BJ (cell line): ENCODE data around the gene KRT4. TPM values are rescaled to one million over a fixed set of nuclear protein-coding genes. Genes with fewer than 3 reads are reported as not detected.
"Not testable (repeated sequence)": the region's sequence is repeated elsewhere in the genome, so short reads cannot be mapped to it uniquely, and the experiment has no call there.

Source experiments
- CTCF ChIA-PET: fragments of 350-600 bp; formaldehyde crosslinking; extraction: SDS; loops from one replicate; lab custom pipeline; 2021; ENCODE audit warnings: antibody characterized with exemption, inconsistent platforms; lab: Yijun Ruan, JAX
- POLR2A ChIA-PET: fragments of 300-600 bp; sonication (Branson Sonifier 250); formaldehyde crosslinking; extraction: SDS; loops from one replicate; lab custom pipeline; 2021; ENCODE audit warnings: antibody characterized with exemption; lab: Charles Lee
- DNase-seq: peaks from one replicate; pipeline ENCODE4 v3.0.0-alpha.2; 2011; ENCODE audit warnings: low read depth
- H3K27me3 ChIP-seq: 2 replicates; pipeline ENCODE4 v1.6.0; 2011; ENCODE audit warnings: low read length; ENCODE audit not compliant: control insufficient read depth, insufficient read depth
- H3K36me3 ChIP-seq: 2 replicates; pipeline ENCODE4 v1.5.1; 2011; ENCODE audit warnings: low read length; ENCODE audit not compliant: control insufficient read depth, insufficient read depth
- H3K4me3 ChIP-seq: 2 replicates; pipeline ENCODE4 v1.5.1; 2011; ENCODE audit warnings: low read depth, mild to moderate bottlenecking, control low read depth, low read length
- polyA plus RNA-seq: library from polyadenylated mRNA; depleted of rRNA; stranded (reverse); fragments of >200 nt; gene quantifications from 2 replicates; pipeline ENCODE4 v1.2.3, GENCODE V29; 2011
- TF ChIP-seq, protein P1 (sequence below): IDR thresholded peaks from 2 replicates; pipeline ENCODE4 v1.5.1; 2011; ENCODE audit warnings: low read depth, mild to moderate bottlenecking, control low read depth, inconsistent platforms, low read length, moderate library complexity; ENCODE audit not compliant: insufficient read depth

KRT4 gene
- polyA plus RNA-seq, 1 experiment: 0.12 TPM

DNA sequence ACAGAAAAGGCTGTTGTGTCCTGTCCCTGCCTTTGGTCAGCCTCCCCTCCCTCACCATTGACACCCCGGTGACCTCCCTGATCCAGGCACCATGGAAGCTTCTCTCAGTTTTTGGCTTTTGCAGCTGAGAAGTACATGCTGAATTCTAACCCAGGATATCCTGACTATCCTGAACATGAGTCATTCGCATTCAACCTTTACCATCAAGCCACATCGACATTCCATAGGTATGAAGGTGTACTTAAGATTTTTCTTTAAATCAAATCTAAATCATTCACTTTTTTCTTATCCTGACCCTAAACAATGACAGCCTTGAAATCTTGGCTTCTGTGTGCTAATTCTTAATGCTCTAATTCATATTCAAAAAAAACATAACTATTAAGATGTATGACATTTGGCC lies 43.6 kb upstream of the KRT4 start:
- no peak for DNase-seq
- POLR2A ChIA-PET: no interaction called here
- Histone ChIP-seq H3K4me3 (no peak overlapping the region), H3K36me3 (no peaks in the 10 kb centered on the region), H3K27me3 (peaks cover 1% of the 10 kb centered on the region; the same call in 1 of the 2 replicates)
- CTCF ChIA-PET: no interaction called here
- TF ChIP-seq, protein P1, sequence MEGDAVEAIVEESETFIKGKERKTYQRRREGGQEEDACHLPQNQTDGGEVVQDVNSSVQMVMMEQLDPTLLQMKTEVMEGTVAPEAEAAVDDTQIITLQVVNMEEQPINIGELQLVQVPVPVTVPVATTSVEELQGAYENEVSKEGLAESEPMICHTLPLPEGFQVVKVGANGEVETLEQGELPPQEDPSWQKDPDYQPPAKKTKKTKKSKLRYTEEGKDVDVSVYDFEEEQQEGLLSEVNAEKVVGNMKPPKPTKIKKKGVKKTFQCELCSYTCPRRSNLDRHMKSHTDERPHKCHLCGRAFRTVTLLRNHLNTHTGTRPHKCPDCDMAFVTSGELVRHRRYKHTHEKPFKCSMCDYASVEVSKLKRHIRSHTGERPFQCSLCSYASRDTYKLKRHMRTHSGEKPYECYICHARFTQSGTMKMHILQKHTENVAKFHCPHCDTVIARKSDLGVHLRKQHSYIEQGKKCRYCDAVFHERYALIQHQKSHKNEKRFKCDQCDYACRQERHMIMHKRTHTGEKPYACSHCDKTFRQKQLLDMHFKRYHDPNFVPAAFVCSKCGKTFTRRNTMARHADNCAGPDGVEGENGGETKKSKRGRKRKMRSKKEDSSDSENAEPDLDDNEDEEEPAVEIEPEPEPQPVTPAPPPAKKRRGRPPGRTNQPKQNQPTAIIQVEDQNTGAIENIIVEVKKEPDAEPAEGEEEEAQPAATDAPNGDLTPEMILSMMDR: no peak

DNA sequence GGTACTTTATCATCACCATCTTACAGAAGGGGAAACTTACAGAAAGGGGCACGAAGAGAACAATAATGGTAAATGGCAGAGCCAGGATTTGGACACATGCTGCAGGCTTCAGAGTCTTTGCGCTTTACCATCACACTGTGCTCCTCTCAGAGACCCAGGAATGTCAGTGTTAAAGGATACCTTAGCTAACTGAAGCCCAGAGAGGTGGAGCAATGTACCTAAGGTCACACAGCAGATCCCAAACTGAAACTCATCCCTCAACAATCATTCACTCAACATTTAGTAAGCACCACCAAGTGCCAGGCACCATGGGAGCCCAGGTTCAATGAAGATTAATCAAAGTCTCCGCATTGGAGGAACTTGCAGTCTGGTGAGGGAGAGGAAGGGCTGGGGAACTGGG lies 42.9 kb upstream of the KRT4 start:
- ChIA-PET POLR2A (no interaction called here), CTCF (interaction anchor here (1.0 kb wide), 1 partner anchor 23 kb away, joined by 3 read pairs; no protein-coding TSS in a partner anchor)
- TF ChIP-seq, protein P1: no peak
- no peak for DNase-seq
- H3K27me3 ChIP-seq: peaks cover 5% of the 10 kb centered on the region
- H3K4me3 ChIP-seq: no peak overlapping the region
- no peaks in the 10 kb centered on the region for H3K36me3 ChIP-seq

DNA sequence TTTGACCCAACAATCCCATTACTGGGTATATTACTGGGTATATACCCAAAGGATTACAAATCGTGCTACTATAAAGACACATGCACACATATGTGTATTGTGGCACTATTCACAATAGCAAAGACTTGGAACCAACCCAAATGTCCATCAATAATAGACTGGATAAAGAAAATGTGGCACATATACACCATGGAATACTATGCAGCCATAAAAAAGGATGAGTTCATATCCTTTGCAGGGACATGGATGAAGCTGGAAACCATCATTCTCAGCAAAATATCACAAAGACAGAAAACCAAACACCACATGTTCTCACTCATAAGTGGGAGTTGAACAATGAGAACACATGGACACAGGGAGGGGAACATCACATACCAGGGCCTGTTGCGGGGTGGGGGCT lies 42.2 kb upstream of the KRT4 start:
- H3K36me3 ChIP-seq, H3K4me3 ChIP-seq, DNase-seq, H3K27me3 ChIP-seq, POLR2A ChIA-PET: not testable (repeated sequence)
- CTCF ChIA-PET: interaction anchor here (1.0 kb wide), 1 partner anchor 23 kb away, joined by 3 read pairs; no protein-coding TSS in a partner anchor

DNA sequence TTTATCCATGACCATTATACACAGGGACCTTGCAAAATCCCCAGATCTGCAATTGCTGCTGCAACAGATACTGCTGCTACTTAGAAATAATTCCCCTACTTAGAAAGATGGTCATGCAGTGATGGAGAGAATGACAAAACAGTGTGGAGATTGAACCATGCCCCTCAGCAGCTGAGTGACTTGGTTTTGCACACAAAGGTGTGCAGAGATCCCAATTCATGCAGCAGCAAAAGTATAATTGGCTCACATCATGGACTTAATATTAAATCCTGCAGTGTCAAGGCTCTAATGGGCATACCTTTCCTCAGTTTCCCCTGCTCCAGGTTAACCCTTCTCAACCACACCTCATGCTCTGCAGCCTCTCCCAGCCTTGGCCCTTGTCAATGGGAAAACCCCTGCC lies 37.9 kb upstream of the KRT4 start:
- Histone ChIP-seq H3K4me3 (no peak overlapping the region), H3K36me3 (no peaks in the 10 kb centered on the region), H3K27me3 (peaks cover 10% of the 10 kb centered on the region)
- DNase-seq: no peak
- POLR2A ChIA-PET: no interaction called here
- CTCF ChIA-PET: interaction anchor here (1.4 kb wide), 1 partner anchor 19 kb away, joined by 4 read pairs; no protein-coding TSS in a partner anchor
- TF ChIP-seq, protein P1: no peak

DNA sequence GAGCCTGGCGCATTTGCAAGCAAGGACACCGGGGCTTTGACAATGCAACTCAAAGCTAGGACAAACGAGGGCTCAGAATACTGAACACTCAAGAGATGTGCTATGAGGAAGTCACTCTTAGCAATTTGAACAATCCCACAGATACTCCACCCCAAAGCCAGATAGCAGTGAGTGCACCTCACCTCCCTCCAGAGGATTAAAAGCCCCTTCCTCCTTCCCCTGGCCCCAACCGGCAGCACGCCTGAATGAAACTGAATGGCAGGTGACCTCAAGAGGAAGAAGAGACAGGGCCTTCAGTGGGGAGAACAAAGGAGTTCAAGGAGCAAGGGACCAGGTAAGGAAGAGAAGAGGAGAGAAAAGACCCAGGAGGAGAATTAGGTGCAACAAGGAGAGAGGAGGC lies 36.8 kb upstream of the KRT4 start:
- DNase-seq: no peak
- TF ChIP-seq, protein P1: no peak
- Histone ChIP-seq H3K4me3 (no peak overlapping the region), H3K36me3 (no peaks in the 10 kb centered on the region), H3K27me3 (peaks cover 10% of the 10 kb centered on the region)
- CTCF ChIA-PET: interaction anchor here (1.8 kb wide), 1 partner anchor 15 kb away, joined by 4 read pairs; no protein-coding TSS in a partner anchor
- POLR2A ChIA-PET: no interaction called here

DNA sequence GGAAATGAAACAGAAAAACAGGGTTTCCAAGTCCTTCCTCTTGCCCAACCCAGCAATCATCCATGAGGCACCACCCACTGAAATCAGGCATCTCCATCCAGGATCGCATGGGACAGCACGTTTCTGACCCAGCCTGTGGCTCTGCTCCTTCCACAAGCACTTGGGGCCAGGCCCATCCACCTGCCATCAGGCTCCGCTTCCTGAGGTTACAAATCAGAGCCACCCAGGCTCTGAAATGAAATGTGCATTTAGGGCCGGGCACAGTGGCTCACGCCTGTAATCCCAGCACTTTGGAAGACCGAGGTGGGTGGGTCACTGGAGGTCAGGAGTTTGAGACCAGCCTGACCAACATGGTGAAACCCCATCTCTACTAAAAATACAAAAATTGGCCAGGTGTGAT lies 35.6 kb upstream of the KRT4 start:
- H3K36me3 ChIP-seq: no peaks in the 10 kb centered on the region
- POLR2A ChIA-PET: no interaction called here
- H3K4me3 ChIP-seq: no peak overlapping the region
- peaks cover 10% of the 10 kb centered on the region for H3K27me3 ChIP-seq
- no peak for DNase-seq
- TF ChIP-seq, protein P1: no peak
- CTCF ChIA-PET: interaction anchor here (1.8 kb wide), 1 partner anchor 16 kb away, joined by 4 read pairs; no protein-coding TSS in a partner anchor
